ENCODE measurements around the gene NDUFAB1. TPM values are rescaled to one million over a fixed set of nuclear protein-coding genes. Genes with fewer than 3 reads are reported as not detected.
"Not testable (repeated sequence)": the region's sequence is repeated elsewhere in the genome, so short reads cannot be mapped to it uniquely, and the experiment has no call there.

Gene NDUFAB1
- total RNA-seq, 1 donor from 2014 or later, result 71.4 TPM

GRCh38 chr16:23556881-23557778 lies 39.0 kb downstream of the NDUFAB1 start, which contains the start of the genes EARS2 and UBFD1:
TSS of gene EARS2 (minus strand) at chr16:23557350. CDS start at chr16:23557343, 7 bp downstream.
TSS of gene UBFD1 (plus strand) at chr16:23557727. CDS start at chr16:23557743, 16 bp downstream.
- intact Hi-C loops (cut with DNase I), result loop anchor here (1.0 to 10.0 kb wide), 7 partner anchors 39 to 1604 kb away; partner anchors contain the start of genes COG7, DCTN5, GGA2 and NDUFAB1
- Histone ChIP-seq H3K9me3 (no peaks in the 10 kb centered on the region), H3K27ac (peak within 1 kb of the TSS; percentile 87 to 97), H3K4me1 (peaks cover 8 to 20% of the 10 kb centered on the region in 2 donors), H3K27me3 (no peaks in the 10 kb centered on the region), H3K4me3 (peak within 1 kb of the TSS; percentile 88 to 94), H3K36me3 (peaks cover 23 to 36% of the 10 kb centered on the region in 2 donors)
- TF ChIP-seq CTCF (IDR thresholded peaks at IDR 0.05), result peak; percentile 86 to 91 (median 88)
- peak; percentile 95 to 99 for DNase-seq (ENCODE audit: low spot score in 2 of 2)

- Histone ChIP-seq H3K36me3 (peaks cover 31 to 36% of the 10 kb centered on the region in 2 donors), H3K27me3 (no peaks in the 10 kb centered on the region), H3K4me1 (peaks cover 8 to 18% of the 10 kb centered on the region in 2 donors), H3K9me3 (no peaks in the 10 kb centered on the region), H3K27ac (no peak overlapping the region), H3K4me3 (no peak overlapping the region)
- TF ChIP-seq CTCF (IDR thresholded peaks at IDR 0.05), result no peak
- DNase-seq (ENCODE audit: low spot score in 2 of 2), result no peak
- intact Hi-C loops (cut with DNase I), result loop anchor here (10.0 kb wide), 2 partner anchors 950 to 1480 kb away; no protein-coding TSS in a partner anchor
These were observed 41.6 kb downstream of the NDUFAB1 start for GRCh38 chr16:23554536-23554935.

- no peaks in the 10 kb centered on the region for H3K27me3 ChIP-seq
- H3K4me1 ChIP-seq, result peaks cover 5 to 7% of the 10 kb centered on the region in 2 donors
- no peaks in the 10 kb centered on the region for H3K9me3 ChIP-seq
- H3K4me3 ChIP-seq, result no peak overlapping the region
- no peak for DNase-seq (ENCODE audit: low spot score in 2 of 2)
- intact Hi-C loops (cut with DNase I), result loop anchor here (10.0 kb wide), 2 partner anchors 953 to 1483 kb away; no protein-coding TSS in a partner anchor
- H3K27ac ChIP-seq, result no peak overlapping the region
- peaks cover 35 to 52% of the 10 kb centered on the region in 2 donors for H3K36me3 ChIP-seq
- no peak for TF ChIP-seq CTCF (IDR thresholded peaks at IDR 0.05)
These were observed 44.0 kb downstream of the NDUFAB1 start for GRCh38 chr16:23552161-23552560.

DNA sequence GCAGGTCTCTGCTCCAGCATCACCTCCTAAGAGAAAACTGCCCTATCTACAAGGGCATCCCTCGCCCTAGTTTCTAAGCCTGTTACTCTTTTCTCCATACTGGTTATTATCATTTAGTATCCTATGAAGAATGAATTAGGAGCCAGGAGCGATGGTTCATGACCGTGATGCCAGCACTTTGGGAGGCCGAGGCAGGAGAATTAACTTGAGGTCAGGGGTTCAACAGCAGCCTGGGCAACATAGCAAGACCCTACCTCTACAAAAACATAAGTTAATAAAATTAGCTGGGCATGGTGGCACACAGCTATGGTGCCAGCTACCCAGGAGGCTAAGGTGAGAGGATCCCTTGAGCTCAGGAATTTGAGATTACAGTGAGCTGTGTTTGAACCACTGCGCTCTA lies 46.2 kb downstream of the NDUFAB1 start:
- no peak for TF ChIP-seq CTCF (IDR thresholded peaks at IDR 0.05)
- no peak for DNase-seq (ENCODE audit: low spot score in 2 of 2)
- H3K36me3 ChIP-seq, result peaks cover 45 to 74% of the 10 kb centered on the region in 2 donors
- intact Hi-C loops (cut with DNase I), result loop anchor here (10.0 kb wide), 2 partner anchors 955 to 1485 kb away; no protein-coding TSS in a partner anchor
- no peaks in the 10 kb centered on the region for H3K4me1 ChIP-seq
- H3K27ac ChIP-seq, result no peak overlapping the region
- no peaks in the 10 kb centered on the region for H3K9me3 ChIP-seq
- H3K4me3 ChIP-seq, result no peak overlapping the region
- no peaks in the 10 kb centered on the region for H3K27me3 ChIP-seq

GRCh38 chr16:23544436-23544835 lies 51.7 kb downstream of the NDUFAB1 start:
- intact Hi-C loops (cut with DNase I), result no loop called here
- H3K27ac ChIP-seq, result no peak overlapping the region
- H3K4me1 ChIP-seq, result no peaks in the 10 kb centered on the region
- no peak overlapping the region for H3K4me3 ChIP-seq
- no peaks in the 10 kb centered on the region for H3K9me3 ChIP-seq
- TF ChIP-seq CTCF (IDR thresholded peaks at IDR 0.05), result no peak
- no peak for DNase-seq (ENCODE audit: low spot score in 2 of 2)
- no peaks in the 10 kb centered on the region for H3K27me3 ChIP-seq
- H3K36me3 ChIP-seq, result peaks cover 37 to 84% of the 10 kb centered on the region in 2 donors

DNA sequence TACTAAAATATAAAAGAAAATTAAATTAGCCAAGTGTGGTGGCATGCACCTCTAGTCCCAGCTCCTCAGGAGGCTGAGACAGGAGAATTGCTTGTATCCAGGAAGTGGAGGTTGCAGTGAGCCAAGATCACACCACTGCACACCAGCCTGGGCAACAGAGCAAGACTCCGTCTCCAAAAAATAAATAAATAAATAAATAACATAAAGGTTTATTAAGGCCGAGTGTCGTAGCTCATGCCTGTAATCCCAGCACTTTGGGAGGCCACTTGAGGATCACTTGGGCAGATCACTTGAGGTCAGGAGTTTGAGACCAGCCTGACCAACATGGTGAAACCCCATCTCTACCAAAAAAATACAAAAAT lies 55.3 kb downstream of the NDUFAB1 start:
- H3K27ac ChIP-seq; H3K4me3 ChIP-seq; intact Hi-C loops (cut with DNase I); H3K9me3 ChIP-seq; H3K27me3 ChIP-seq; H3K4me1 ChIP-seq; DNase-seq (ENCODE audit: low spot score in 2 of 2): not testable (repeated sequence)
- peaks cover 23 to 73% of the 10 kb centered on the region in 2 donors for H3K36me3 ChIP-seq

Data from ascending aorta (tissue), 2 donors.